HFFc6 (cell line): Measurements from ENCODE around the gene PIAS2. TPM values are rescaled to one million over a fixed set of nuclear protein-coding genes. Genes with fewer than 3 reads are reported as not detected.
"Not testable (repeated sequence)": the region's sequence is repeated elsewhere in the genome, so short reads cannot be mapped to it uniquely, and the experiment has no call there.

ENCODE experiments used
- DNase-seq: peaks from one replicate; pipeline ENCODE4 v3.0.0-alpha.2; 2018
- H3K27ac Mint-ChIP-seq: 2 replicates; pipeline ENCODE4 v1.8.0; 2020; ENCODE audit warnings: mild to moderate bottlenecking, mixed read lengths
- H3K27me3 Mint-ChIP-seq: 2 replicates; pipeline ENCODE4 v1.8.0; 2021; ENCODE audit warnings: mild to moderate bottlenecking, moderate library complexity, mixed read lengths; ENCODE audit not compliant: insufficient read depth
- H3K36me3 Mint-ChIP-seq: 2 replicates; pipeline ENCODE4 v1.8.0; 2021; ENCODE audit warnings: low read depth, mixed read lengths
- H3K4me1 Mint-ChIP-seq: 2 replicates; pipeline ENCODE4 v1.8.0; 2020; ENCODE audit warnings: low read depth, mixed read lengths
- H3K4me3 Mint-ChIP-seq: 2 replicates; pipeline ENCODE4 v1.8.0; 2020; ENCODE audit warnings: mild to moderate bottlenecking, moderate library complexity, mixed read lengths
- H3K9me3 Mint-ChIP-seq: 2 replicates; pipeline ENCODE4 v1.8.0; 2020; ENCODE audit warnings: mild to moderate bottlenecking, mixed read lengths
- CTCF ChIP-seq: fragments of 200-600 bp; sonication (generic); IDR thresholded peaks from 2 replicates; pipeline ENCODE4 v1.5.0; 2021; ENCODE audit warnings: antibody characterized with exemption, mild to moderate bottlenecking
- total RNA-seq, 6 experiments: library from RNA; stranded (reverse); fragmentation: NEBNext Ultra II Directional; extraction: Animal tissue kit (Norgen Biotek cat#: 25700); gene quantifications; 2 replicates in 1 of 6; 3 replicates in 5 of 6; pipeline ENCODE4 v1.2.3, GENCODE V29; 2021

Gene PIAS2
- total RNA-seq, 6 experiments from 2014 or later = 23.2 to 26.2 (median 23.9) TPM

GRCh38 chr18:46814399-46814798 lies 102.9 kb downstream of the PIAS2 start:
- Mint-ChIP-seq H3K27me3 (no peaks in the 10 kb centered on the region), H3K4me1 (peaks cover 14% of the 10 kb centered on the region), H3K36me3 (no peaks in the 10 kb centered on the region; the same call in 1 of the 2 replicates), H3K9me3 (no peaks in the 10 kb centered on the region), H3K27ac (no peak overlapping the region), H3K4me3 (no peak overlapping the region; the same call in 1 of the 2 replicates)
- DNase-seq = no peak
- TF ChIP-seq CTCF = no peak

- no peaks in the 10 kb centered on the region for H3K9me3 Mint-ChIP-seq
- no peaks in the 10 kb centered on the region for H3K36me3 Mint-ChIP-seq
- no peak for DNase-seq
- H3K4me3 Mint-ChIP-seq = no peak overlapping the region
- H3K27me3 Mint-ChIP-seq = no peaks in the 10 kb centered on the region
- no peak overlapping the region for H3K27ac Mint-ChIP-seq
- peaks cover 14% of the 10 kb centered on the region for H3K4me1 Mint-ChIP-seq
- TF ChIP-seq CTCF = no peak
Measured at GRCh38 chr18:46812311-46812710, 105.0 kb downstream of the PIAS2 start.

- TF ChIP-seq CTCF = no peak
- Mint-ChIP-seq H3K9me3 (no peaks in the 10 kb centered on the region), H3K4me3 (no peak overlapping the region), H3K36me3 (no peaks in the 10 kb centered on the region), H3K4me1 (peaks cover 14% of the 10 kb centered on the region), H3K27ac (no peak overlapping the region), H3K27me3 (no peaks in the 10 kb centered on the region)
- DNase-seq = no peak
Measured at GRCh38 chr18:46810481-46811000, 106.8 kb downstream of the PIAS2 start.

GRCh38 chr18:46809145-46809544 lies 108.2 kb downstream of the PIAS2 start:
- H3K4me3 Mint-ChIP-seq = no peak overlapping the region
- DNase-seq = no peak

DNA sequence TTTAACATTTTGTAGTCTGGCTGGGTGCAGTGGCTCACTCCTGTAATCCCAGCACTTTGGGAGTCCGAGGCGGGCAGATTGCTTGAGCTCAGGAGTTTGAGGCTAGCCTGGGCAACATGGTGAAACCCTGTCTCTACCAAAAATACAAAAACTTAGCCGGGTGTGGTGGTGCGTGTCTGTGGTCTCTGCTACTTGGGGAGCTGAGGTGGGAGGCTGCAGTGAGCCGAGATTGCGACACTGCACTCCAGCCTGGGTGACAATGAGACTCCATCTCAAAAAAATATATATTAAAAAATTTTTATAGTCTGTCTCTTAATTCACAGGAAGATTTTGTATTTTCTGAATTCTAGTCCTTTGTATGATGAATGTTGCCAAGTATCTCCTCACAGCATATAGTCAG lies 121.4 kb downstream of the PIAS2 start:
- H3K27me3 Mint-ChIP-seq, H3K9me3 Mint-ChIP-seq, H3K27ac Mint-ChIP-seq, H3K4me3 Mint-ChIP-seq, H3K36me3 Mint-ChIP-seq, H3K4me1 Mint-ChIP-seq, DNase-seq: not testable (repeated sequence)

More at GRCh38 chr18:46809145-46809544, 108.2 kb downstream of the PIAS2 start:
- Mint-ChIP-seq H3K4me1 (peaks cover 7% of the 10 kb centered on the region), H3K36me3 (no peaks in the 10 kb centered on the region), H3K9me3 (no peaks in the 10 kb centered on the region), H3K27me3 (no peaks in the 10 kb centered on the region), H3K27ac (no peak overlapping the region)
- no peak for TF ChIP-seq CTCF

DNA sequence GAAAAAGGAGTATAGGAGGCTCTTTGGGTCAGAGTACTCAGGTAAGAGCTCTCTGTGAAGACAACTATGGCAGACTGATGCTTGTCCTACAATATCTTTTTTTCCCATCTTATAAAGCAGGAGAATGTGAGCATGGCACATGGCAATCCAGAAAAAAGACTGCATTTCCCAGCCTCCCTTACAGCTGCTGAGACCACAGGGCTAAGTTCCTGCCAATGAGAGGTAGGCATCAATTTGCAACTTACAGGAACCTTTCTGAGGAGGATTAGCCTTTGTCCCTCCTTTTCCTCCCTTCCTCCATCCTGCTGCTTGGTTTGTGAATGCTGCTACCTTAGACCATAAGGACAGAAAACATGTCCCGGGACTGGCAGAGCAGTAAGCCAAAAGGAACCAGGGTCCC lies 122.7 kb downstream of the PIAS2 start:
- H3K36me3 Mint-ChIP-seq = no peaks in the 10 kb centered on the region
- no peak for DNase-seq
- no peaks in the 10 kb centered on the region for H3K9me3 Mint-ChIP-seq
- no peak overlapping the region for H3K4me3 Mint-ChIP-seq
- TF ChIP-seq CTCF = no peak
- no peaks in the 10 kb centered on the region for H3K4me1 Mint-ChIP-seq
- no peaks in the 10 kb centered on the region; the same call in 1 of the 2 replicates for H3K27me3 Mint-ChIP-seq
- H3K27ac Mint-ChIP-seq = no peak overlapping the region
